ENCODE measurements around the gene TMEM235.

Gene TMEM235

DNA sequence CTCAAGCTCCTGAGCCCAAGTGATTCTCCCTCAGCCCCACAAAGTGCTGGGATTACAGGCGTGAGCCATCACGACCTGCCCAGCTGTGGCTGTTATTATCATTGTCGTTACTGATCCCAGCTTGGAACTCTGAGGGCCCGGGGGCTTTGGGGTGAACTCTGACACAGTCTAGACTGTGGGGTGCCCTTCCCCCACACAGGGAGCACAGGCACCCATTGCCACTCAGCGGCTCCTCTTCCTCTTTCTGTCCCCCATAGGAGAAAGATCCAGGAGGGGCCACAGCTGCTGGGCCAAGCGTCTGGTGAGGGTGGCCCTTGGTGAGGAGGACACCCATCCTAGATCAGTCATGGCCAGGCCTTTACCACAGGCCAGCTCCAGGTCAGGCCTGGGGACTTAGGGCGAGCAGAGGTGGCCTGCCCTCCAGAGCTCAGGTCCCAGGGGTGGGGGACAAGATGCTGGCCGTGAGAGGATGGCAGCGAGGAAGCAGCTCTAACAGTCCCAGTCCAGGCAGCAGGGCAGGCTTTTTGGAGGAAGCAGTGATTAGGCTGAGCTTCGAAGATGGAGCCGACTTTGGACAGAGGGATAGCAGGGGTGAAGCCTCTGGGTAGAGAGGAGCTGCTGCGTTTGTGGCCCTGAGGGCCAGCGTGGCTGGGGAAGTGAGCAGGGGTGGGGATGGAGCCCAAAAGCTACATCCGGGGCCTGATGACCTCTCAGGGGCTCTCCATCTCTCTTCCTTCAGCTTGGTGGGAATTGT lies 24.7 kb downstream of the TMEM235 start:
- DNase-seq, result no peak

- DNase-seq, result no peak
These were observed 25.5 kb downstream of the TMEM235 start for GRCh38 chr17:78256707-78257591.

- peak; percentile 55 for DNase-seq
These were observed 26.4 kb downstream of the TMEM235 start for GRCh38 chr17:78257810-78258322.

- DNase-seq, result peak; percentile 88
These were observed 27.1 kb downstream of the TMEM235 start for GRCh38 chr17:78258323-78259191.

GRCh38 chr17:78259192-78259554 lies 27.7 kb downstream of the TMEM235 start:
- no peak for DNase-seq

DNA sequence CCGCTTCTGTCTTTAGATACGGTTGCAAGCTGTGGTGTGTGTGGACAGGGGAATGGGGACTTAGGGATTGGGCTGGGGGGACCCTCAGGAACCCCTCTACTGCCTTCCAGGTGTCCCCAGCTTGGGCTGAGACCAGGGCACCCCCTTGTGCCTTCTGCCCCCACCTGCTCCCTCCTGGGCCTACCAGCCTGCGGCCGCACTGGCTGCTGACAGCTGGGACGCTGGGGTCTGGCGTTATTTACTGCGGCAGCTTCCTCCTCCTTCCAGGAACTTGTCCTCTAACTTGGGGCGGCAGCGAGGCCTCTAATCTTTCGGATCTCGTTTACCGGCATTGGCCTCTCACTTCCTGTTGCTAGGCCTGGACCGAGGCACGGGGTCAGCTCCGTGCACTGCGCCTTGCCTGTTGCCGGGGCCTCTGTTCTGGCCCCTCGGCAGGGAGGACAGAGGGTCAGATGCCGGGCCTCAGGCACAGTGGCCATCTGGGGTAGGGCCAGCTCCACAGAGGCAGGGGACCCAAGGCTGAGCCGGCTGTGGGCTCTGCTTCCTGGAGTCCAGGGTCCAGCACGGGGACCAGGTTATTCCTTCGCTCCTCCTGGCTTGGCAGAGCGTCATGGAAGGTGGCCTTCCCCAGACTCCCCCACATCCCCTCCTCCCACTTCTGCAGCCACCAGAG lies 31.8 kb downstream of the TMEM235 start:
- peak; percentile 48 for DNase-seq

- DNase-seq, result no peak
These were observed 32.4 kb downstream of the TMEM235 start for GRCh38 chr17:78263736-78264340.

DNA sequence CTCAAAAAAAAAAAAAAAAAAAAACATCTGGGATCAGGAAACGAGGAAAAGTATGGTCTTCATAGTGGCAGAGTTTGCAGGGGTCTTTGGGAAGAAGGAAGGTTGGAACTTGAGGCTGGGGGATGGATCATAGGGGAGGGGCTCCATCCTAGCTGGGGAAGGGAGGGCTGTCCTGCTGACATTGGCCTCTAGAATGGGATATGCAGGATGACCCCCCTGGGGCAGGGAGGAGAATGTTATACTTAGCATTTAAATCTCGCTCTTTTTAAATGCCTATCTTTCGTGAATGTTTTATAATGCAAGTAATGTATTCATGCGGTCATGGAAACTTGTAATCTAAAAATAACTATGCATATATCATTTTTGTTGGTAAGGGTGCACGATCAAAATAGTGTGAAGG lies 33.2 kb downstream of the TMEM235 start:
- DNase-seq, result no peak

DNA sequence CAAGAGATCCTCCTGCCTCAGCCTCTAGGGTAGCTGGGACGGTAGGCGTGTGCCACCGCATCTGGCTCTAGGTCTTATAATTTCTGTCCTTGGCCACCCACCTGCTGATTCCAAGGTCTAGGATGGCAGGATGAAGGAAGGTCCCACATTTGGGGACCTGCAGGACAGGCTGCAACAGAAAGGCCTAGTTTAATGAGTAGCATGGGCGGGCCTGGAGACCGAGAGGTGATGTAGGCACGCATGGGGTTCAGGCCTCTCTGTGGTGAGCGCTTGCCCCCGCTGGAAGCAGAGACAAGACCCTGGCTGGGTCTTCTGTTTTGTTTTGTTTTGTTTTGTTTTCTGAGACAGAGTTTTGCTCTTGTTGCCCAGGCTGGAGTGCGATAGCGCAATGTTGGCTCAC lies 33.7 kb downstream of the TMEM235 start:
- DNase-seq, result no peak

- no peak for DNase-seq
These were observed 34.8 kb downstream of the TMEM235 start for GRCh38 chr17:78266231-78266631.

GRCh38 chr17:78266771-78267170 lies 35.3 kb downstream of the TMEM235 start:
- DNase-seq, result no peak

- DNase-seq, result no peak
These were observed 36.0 kb downstream of the TMEM235 start for GRCh38 chr17:78267253-78268073.

- DNase-seq, result no peak
These were observed 36.9 kb downstream of the TMEM235 start for GRCh38 chr17:78268191-78268874.

- DNase-seq, result no peak
These were observed 37.8 kb downstream of the TMEM235 start for GRCh38 chr17:78268951-78269905.

GRCh38 chr17:78269955-78270381 lies 38.5 kb downstream of the TMEM235 start:
- DNase-seq, result no peak

DNA sequence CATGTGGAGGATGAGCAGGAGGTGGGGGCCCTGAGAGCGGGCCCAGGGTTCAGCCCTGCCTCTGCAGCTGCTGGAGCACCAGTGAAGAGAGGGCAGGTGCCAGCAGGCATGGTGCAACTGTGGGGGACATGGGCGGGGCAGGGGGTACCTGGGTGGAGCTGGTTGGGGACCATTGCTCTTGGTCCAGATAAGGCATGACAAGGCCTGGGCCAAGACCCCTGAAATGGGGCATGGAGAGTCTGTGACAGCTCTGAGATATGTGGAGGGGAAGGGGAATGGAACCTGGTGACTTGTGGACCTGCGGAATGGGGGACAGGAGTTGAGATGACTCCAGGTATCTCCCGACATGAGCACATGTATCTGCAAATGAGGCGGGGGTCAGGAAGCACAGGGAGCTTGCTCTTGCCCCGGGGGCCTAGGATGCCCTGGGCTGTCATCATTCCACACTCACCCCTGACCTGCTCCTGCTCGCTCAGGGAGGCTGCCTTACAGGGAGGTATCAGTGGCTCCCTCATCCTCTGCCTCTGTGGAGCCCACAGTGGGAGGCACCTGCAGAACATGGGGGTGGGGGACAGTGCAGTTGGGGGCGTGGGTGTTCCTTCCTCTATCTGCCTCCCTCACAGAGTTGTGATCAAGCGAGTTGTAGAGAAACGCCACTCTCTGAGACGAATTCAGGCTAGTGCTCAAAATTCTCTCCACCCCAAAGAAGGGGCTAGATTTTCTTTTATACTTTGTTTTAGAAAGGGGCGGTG lies 40.2 kb downstream of the TMEM235 start:
- DNase-seq, result no peak

GRCh38 chr17:78272181-78272913 lies 40.9 kb downstream of the TMEM235 start:
- DNase-seq, result peak; percentile 63

- no peak for DNase-seq
These were observed 41.5 kb downstream of the TMEM235 start for GRCh38 chr17:78272914-78273258.
